Mesothelial cell of epicardium (in vitro differentiated cells): ENCODE data around the gene SPPL2A. TPM values are rescaled to one million over a fixed set of nuclear protein-coding genes. Genes with fewer than 3 reads are reported as not detected.

Source experiments
- DNase-seq, 2 experiments: peaks; one replicate each; pipeline ENCODE4 v3.0.0; 2021; ENCODE audit warnings: low spot score in 2 of 2; ENCODE audit not compliant: unreplicated experiment in 2 of 2
- H3K27ac Mint-ChIP-seq: 2 replicates; pipeline ENCODE4 v1.8.0; 2021; ENCODE audit warnings: mixed read lengths
- H3K27me3 Mint-ChIP-seq: 2 replicates; pipeline ENCODE4 v1.8.0; 2021; ENCODE audit warnings: low read depth, mixed read lengths
- H3K36me3 Mint-ChIP-seq: 2 replicates; pipeline ENCODE4 v1.8.0; 2021; ENCODE audit warnings: mixed read lengths
- H3K4me1 Mint-ChIP-seq: 2 replicates; pipeline ENCODE4 v1.8.0; 2021; ENCODE audit warnings: mixed read lengths
- H3K4me3 Mint-ChIP-seq: 2 replicates; pipeline ENCODE4 v1.8.0; 2021; ENCODE audit warnings: mild to moderate bottlenecking, moderate library complexity, mixed read lengths
- H3K9me3 Mint-ChIP-seq: 2 replicates; pipeline ENCODE4 v1.8.0; 2021; ENCODE audit warnings: mixed read lengths
- CTCF ChIP-seq: fragments of 200-600 bp; sonication (generic); IDR thresholded peaks from one replicate; pipeline ENCODE4 v1.5.0; 2021; ENCODE audit warnings: antibody characterized with exemption; ENCODE audit not compliant: unreplicated experiment
- total RNA-seq: library from RNA; stranded (reverse); gene quantifications from 3 replicates; pipeline ENCODE4 v1.2.1, GENCODE V29; 2021

The SPPL2A gene
- total RNA-seq, 1 donor from 2014 or later = 58.9 TPM

- no peak overlapping the region for H3K27ac Mint-ChIP-seq
- H3K9me3 Mint-ChIP-seq = no peaks in the 10 kb centered on the region
- H3K36me3 Mint-ChIP-seq = peaks cover 43% of the 10 kb centered on the region
- no peak for TF ChIP-seq CTCF
- H3K4me1 Mint-ChIP-seq = no peaks in the 10 kb centered on the region
- no peak for DNase-seq
- H3K27me3 Mint-ChIP-seq = no peaks in the 10 kb centered on the region
- H3K4me3 Mint-ChIP-seq = no peak overlapping the region
Observed at GRCh38 chr15:50653156-50653743, 112.3 kb downstream of the SPPL2A start.

- DNase-seq = no peak
- Mint-ChIP-seq H3K4me1 (no peaks in the 10 kb centered on the region), H3K4me3 (no peak overlapping the region), H3K27ac (no peak overlapping the region), H3K27me3 (no peaks in the 10 kb centered on the region), H3K36me3 (peaks cover 43% of the 10 kb centered on the region), H3K9me3 (no peaks in the 10 kb centered on the region)
- TF ChIP-seq CTCF = no peak
Observed at GRCh38 chr15:50652671-50653070, 112.8 kb downstream of the SPPL2A start.

Other genes with a start within 250 kb of the SPPL2A start
- gene USP50, start 219.0 kb downstream of the SPPL2A start, total RNA-seq = 0.61 to 1.5 TPM (median 1.2 TPM) in 3 replicates
- 47.0 to 50.4 TPM (median 49.8 TPM) in 3 replicates for gene TRPM7, start 78.9 kb downstream of the SPPL2A start, total RNA-seq
- 8.6 to 10.0 TPM (median 9.7 TPM) in 3 replicates for gene AP4E1, start 143.0 kb upstream of the SPPL2A start, total RNA-seq